Measurements from ENCODE around the gene PRKCSH.
A peak's percentile ranks its signal among the peaks of the same experiment; 100 is the strongest.
"Not testable (repeated sequence)": the region's sequence is repeated elsewhere in the genome, so short reads cannot be mapped to it uniquely, and the experiment has no call there.

The PRKCSH gene, protein sequence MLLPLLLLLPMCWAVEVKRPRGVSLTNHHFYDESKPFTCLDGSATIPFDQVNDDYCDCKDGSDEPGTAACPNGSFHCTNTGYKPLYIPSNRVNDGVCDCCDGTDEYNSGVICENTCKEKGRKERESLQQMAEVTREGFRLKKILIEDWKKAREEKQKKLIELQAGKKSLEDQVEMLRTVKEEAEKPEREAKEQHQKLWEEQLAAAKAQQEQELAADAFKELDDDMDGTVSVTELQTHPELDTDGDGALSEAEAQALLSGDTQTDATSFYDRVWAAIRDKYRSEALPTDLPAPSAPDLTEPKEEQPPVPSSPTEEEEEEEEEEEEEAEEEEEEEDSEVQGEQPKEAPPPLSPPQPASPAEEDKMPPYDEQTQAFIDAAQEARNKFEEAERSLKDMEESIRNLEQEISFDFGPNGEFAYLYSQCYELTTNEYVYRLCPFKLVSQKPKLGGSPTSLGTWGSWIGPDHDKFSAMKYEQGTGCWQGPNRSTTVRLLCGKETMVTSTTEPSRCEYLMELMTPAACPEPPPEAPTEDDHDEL

DNA sequence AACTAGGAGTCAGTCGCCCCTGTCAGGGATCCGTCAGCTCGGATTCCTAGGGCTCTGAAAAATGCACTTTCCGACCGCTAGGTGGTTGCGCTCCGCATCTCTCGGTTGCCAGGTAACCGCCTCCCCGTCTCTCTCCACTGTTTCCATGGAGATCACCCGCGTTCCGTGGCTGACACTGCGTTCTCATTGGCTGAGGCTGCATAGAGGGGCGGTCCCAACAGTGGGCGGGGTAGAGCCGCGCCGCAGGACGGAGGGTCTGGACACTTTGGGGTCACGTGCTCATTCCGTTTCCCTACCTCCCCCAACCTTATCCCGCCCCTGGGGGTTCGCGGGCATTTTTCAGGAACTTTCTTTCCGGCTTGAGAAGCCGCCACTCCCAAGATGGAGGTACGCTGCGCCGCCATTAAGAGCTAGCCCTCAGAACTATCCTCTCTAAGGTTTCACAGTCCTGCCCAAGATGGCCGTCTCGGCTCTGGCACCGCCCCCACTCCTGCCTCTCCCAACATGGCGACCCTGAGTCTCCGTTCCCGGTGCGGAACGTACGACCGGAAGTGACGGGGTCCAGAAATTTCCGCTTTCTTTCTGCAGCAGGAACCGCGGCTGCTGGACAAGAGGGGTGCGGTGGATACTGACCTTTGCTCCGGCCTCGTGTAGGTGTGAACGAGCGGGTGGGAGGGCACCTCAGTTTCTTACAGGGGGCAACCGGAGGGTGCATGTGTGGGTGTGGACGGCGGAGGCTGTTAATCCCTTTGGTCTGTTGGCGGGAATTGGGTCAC is at the start of gene PRKCSH, which contains the start of gene ODAD3:
TSS of gene PRKCSH (plus strand) at position 579 of the 776 bp plus-strand sequence. CDS start 483 bp downstream, outside the sequence.
TSS of gene ODAD3 (minus strand) at position 65 of the 776 bp plus-strand sequence. CDS start 105 bp downstream, outside the sequence.
- DNase-seq: peak; percentile 97

DNA sequence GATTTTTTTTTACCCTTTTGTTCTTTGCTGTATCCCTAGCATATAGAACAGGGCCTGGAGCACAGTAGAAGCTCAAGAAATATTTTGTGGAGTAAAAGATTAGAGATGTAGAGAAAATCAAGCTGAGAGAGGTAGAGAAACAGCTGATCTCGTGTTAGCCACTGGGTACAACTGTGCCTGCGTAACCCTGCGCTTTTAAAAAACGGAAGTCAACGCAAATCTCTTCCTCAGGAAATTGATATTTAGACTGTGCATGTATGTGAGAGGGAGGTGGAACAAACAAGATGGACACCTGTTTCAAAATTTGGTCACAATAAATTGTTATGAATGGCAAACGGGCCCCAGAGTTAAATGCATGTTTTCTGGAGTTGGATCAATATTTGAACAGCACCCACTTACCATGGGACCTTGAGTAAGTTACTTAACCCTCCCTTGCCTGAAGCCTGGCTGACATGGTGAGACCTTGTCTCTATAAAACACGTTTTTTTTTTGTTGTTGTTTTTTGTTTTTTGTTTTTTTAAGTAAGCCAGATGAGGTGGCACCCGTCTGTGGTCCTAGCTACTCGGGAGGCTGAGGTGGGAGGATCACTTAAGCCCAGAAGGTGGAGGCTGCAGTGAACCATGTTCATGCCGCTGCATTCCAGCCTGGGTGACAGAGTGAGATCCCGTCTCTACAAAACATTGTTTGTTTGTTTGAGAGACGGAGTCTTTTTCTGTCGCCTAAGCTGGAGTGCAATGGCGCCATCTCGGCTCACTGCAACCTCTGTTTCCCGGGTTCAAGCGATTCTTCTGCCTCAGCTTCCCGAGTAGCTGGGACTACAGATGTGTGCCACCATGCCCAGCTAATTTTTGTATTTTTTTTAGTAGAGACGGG is 48.0 kb upstream of the PRKCSH start:
- DNase-seq: peak; percentile 38

DNA sequence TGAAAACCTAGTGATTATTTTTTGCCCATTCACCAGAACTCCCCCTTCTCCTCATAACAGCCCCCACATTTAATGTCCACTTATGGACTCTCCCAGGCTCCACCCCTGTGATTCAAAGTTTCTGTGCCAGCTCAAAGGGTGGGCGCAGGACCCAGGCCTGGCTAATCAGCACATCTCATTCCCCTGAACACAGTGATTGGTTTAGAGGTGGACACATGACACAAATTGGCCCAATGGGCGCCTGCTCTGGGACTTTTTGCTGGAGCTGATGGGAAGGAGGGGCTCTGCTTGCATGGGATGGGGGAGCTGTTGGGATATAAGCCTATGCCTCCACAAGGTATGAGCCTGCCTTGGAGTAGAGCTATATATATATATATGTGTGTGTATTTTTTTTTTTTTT is 45.1 kb upstream of the PRKCSH start:
- no peak for DNase-seq

DNA sequence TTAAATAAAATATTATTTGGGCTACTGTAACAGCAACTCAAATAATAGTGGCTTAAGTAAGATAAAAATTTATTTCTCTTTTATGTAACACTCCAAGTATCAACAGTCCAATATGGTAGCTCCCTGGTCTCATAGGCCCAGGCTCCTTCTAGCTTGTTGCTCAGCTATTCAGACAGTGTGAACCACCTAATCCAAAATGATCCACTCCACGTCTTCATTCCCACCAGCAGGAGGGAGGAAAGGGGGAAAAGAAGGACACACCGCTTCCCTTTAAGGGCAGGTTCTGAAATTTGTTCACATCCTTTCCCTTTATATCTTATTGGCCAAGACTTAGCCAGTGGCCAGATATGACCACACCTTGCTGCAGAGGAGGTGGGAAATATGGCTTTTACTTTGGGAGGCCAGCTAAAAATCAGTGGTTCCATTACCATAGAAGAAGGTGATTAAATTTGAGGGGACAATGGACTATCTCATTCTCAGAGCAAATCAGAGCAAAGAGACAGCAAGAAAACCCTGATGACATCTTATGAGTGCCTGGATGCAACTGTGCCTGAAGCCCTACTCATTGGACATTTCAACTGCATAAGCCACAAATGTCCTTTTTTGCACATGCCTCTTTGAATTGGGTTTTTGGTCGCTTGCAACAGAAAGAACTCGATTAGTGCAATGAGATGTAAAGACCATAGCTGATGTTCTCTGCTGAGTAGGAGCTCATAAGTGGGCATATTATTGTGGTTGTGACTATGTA is 44.3 kb upstream of the PRKCSH start:
- DNase-seq: no peak

DNA sequence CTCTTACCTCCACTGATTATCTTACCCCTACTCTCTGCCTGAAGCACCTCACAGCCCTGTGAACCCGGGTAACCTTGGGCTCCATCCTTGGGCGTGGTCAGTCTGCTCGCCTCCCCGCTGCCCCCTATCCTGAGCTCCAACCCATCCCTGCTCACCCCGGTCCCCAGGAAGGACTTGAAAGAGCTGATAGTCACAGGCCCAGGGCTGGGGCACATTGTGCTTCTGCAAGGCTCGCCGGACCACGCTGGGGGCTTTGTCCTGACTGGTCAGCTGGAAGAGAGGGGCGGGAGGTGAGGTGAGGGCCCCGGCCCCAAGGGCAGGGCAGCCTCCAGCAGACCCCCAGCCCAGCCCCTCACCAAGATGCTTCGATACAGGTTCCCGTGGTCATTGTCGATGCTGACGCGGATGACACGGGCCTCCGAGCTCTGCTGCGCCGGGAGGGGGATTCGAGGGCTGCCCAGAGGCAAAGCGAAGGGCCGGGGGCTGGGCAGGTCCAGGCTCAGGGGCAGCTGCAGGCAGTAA is 38.3 kb upstream of the PRKCSH start:
- DNase-seq: no peak

DNA sequence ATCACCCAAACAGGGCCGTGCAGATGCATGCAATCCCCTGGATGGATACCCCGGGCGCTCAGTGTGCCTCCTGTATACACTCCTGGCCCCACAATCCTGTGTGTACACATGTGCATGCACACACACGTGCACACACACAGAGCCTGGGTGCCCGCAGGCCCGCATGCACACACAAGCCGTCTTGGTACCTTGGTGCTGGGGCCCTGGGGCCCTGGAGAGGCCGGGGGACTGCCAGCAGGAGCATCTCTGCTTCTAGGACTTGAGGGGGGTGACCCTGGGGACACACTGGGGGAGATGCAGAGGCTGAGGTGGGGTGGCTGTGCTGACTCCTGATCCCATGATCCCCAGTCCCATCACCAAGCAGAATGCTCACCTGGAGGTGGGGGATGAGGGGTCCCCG is 35.8 kb upstream of the PRKCSH start:
- no peak for DNase-seq

DNA sequence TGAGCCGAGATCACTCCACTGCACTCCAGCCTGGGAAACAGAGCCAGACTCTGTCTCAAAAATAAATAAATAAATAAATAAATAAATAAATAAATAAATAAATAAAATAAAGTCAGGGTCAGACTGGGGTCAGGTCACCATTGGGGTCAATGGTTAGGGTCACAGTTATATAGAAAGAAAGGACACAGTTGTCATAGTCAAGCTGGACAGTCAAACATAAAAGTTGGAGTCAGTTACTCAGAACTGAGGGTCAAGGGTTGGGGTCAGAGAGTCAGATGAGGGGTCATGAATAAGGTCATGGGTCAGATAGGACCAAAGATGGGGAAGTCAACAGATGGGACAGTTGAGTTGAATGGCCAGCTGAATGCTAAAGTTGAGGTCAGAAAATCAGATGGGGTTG is 34.6 kb upstream of the PRKCSH start:
- no peak for DNase-seq

DNA sequence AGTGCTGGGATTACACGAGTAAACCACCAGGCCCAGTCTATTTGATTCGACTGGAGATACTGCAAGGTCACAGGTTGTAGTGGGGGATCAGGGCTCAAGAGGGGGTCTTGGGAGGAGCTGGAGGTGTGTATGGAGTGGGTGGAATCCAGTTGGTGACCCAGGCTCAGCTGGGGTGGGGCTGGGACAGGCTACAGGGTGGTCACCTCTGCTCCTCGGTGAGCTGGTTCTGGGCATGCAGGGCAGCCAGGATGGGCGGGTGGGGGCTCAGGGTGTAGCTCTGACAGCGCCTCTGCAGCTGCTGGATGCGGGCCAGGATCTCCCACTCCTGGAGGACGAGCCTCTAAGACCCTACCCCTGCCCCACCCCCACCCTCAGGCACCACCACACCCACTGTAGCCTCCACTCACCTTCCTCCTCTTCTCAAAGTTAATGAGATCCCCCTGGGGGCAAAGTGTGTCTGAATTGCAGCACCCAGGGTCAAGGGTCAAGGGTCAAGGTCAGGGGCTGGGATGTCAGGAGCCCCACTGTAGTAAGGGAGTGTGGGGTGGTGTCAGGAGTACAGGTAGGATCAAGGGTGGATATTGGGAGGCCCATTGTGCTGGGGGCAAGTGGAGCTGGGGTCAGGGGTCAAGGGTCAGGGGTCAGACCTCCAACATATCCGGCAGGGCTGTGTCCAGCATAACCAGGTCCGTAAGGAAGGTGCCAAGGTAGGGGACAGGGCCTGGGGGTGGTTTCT is 33.5 kb upstream of the PRKCSH start:
- DNase-seq: no peak

DNA sequence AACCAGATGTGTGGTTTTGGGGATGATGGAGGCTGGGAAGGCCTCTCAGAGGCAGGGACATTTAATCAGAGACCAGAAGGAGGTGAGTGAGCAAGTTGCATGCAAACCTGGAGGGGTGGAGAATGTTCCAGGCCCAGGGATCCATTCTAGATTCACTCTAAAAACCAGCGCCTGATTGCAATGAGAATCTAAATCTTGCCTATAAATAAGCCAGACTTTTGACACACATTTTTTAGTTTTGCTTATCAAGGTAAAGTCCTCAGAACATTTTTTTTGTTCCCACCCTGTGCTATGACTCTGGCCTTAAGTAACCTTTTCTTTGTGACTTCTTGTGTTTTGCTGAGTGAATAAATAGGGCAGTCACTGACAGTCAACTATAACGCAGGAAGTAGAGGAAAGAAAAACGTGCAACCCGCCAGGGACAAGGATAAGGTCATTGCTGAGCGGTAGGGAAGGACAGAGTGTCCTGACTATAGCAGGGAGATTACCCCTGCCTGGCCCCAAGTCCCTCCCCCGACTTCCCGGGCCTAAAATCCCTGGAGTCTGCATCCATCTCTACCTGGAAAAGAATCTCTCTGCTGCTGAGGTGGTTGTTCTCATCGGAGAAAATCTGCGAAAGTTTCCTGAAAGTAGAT is 30.7 kb upstream of the PRKCSH start:
- DNase-seq: no peak

DNA sequence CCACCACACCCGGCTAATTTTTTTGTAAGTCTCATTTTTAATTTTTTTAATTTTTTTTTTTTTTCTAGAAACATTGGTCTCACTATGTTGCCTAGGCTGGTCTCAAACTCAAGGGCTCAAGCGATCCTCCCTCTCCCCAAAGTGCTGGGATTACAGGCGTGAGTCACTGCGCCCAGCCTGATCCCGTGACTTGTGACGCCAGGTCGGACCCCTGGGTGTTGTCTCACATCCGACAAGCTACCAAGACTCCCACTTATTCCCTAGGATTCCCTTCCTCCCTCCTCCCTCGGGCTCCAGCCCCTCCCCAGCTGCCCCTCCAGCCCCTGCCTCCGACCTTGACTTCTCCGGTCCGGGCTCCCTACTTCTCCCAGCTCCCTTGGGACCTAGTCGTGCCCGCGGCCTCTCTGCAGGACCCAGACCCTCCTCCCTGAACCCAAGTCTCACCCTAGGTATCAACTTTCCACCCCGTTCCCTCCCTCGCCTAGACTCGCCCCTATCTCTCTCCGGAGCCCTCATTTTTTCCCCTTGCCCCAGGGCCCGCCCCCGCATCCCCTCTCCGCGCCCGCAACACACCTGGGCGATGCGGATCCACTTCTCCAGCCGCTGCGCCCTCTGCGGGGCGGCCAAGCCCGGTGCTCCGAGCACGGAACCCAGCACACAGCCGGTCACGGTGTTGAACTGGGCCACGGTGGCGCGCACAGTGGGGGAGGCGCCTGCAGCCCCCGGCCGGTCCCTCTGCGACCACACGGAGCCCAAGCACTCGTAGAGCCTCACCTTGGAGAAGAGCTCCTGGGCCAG is 29.4 kb upstream of the PRKCSH start:
- DNase-seq: no peak

DNA sequence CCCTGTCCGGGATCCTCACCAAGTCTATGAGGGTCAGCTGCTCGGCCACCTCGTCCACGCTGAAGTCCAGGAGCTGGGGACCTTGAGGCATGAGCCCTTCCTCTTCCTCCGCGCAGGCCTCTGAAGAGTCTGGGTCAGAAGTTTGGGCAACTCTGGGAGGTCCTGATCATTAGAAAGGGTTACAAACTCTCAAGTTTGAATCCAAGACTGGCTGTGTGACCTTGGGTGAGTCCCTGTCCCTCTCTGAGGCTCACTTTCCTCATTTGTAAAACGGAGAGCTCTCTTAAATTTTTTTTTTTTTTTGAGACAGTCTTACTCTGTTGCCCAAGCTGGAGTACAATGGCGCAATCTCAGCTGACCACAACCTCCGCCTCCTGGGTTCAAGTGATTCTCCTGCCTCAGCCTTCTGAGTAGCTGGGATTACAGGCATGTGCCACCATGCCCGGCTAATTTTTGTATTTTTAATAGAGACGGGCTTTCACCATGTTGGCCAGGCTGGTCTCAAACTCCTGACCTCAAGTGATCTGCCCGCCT is 28.7 kb upstream of the PRKCSH start:
- DNase-seq: not testable (repeated sequence)

DNA sequence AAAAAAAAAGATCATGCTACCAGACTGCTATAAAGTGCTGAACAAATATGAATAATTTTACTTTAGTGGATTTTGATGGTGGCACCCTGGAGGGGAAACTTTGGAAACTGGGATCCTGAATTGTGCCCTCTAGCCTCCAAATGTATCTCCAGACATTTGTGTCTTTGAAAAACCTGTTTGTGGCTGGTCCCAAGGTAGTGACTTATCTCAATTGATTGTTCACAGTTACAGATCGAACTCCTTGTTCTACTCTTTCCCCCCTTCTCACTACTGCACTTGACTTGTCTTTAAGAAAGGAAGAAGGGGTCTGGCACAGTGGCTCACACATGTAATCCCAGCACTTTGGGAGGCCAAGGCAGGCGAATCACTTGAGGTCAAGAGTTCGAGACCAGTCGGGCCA is 26.8 kb upstream of the PRKCSH start:
- no peak for DNase-seq

DNA sequence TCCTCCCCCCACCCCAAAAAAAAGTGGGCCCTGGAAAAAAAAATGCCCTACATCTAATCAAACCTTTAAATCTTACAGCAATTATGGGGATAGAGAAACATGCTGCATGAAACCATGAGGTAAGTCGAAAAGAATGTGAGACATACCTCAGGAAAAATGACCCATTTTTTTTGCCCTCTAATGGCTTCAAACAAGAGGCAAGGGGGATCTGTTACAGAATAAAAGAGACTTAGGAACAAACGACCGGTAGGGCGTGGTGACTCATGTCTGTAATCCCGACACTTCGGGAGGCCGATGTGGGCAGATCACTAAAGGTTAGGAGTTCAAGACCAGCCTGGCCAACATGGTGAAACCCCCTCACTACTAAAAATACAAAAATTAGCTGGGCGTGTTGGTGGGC is 24.8 kb upstream of the PRKCSH start:
- no peak for DNase-seq

DNA sequence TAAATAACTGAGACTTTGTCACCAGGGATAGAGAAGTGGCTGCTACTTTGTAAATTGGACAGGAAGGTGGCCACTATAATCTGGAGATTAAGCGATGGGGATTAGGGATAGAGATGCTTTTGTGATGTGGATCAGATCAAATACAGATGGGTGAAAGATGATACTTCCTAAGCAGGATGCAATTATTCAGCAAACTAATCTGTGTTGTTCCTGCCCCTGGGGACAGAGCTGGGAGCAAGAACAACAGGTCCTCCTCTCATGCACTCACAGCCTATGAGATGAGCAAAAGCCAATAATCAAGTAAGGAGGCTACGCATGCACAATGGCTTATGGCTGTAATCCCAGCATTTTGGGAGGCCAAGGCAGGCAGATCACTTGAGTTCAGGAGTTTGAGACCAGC is 20.9 kb upstream of the PRKCSH start:
- DNase-seq: no peak

DNA sequence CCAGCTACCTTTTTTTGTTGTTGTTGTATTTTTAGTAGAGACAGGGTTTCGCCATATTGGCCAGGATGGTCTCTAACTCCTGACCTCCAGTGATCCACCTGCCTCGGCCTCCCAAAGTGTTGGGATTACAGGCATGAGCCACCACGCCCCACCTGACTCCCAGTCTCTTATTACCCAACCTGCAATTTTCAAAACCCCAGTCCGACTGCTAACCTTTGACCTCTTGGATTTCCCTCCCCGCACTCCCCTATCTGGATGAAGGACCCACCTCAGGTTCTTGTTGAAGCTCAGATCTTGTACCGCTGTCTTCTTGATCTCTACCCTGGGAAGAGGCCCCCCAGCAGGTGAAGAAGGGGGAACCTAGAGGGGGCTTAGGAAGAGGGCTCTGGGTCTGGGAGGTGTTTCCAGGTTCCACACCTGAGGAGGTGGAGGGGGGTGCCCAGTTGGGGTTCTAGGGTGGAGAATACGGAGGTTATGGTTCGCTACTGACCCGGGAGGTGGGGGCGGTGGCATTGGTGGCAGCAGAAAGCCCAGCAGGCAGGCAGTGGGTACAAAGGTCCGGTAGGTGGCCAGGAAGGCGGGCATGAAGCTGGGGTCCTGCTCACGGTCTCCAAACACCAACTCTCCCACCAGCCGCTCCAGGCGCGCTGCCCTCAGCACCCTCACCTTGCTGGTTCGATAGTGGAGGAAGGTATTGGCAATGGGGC is 18.9 kb upstream of the PRKCSH start:
- DNase-seq: no peak

DNA sequence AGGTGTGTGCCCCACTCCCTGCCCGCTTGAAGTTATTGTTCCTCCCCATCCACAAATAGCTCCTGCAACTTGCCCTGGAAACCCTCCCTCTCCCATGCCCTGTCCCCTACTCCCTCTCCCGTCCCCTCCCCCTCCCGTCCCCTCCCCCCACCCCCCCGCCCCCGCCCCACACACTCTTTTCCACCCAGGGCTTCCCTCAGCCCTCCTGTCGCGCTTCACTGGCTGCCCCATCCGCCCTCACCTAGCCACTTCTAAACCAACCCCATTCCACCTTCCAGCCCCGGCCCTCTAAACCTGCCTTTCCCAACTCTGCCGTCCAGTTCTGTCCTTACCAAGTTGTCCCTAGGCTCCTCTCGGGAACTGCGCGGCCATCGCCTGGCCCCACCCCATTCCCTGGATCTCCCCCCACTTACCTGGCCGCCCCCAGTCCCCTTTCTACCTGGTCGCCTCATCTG is 17.3 kb upstream of the PRKCSH start:
- DNase-seq: peak; percentile 88

DNA sequence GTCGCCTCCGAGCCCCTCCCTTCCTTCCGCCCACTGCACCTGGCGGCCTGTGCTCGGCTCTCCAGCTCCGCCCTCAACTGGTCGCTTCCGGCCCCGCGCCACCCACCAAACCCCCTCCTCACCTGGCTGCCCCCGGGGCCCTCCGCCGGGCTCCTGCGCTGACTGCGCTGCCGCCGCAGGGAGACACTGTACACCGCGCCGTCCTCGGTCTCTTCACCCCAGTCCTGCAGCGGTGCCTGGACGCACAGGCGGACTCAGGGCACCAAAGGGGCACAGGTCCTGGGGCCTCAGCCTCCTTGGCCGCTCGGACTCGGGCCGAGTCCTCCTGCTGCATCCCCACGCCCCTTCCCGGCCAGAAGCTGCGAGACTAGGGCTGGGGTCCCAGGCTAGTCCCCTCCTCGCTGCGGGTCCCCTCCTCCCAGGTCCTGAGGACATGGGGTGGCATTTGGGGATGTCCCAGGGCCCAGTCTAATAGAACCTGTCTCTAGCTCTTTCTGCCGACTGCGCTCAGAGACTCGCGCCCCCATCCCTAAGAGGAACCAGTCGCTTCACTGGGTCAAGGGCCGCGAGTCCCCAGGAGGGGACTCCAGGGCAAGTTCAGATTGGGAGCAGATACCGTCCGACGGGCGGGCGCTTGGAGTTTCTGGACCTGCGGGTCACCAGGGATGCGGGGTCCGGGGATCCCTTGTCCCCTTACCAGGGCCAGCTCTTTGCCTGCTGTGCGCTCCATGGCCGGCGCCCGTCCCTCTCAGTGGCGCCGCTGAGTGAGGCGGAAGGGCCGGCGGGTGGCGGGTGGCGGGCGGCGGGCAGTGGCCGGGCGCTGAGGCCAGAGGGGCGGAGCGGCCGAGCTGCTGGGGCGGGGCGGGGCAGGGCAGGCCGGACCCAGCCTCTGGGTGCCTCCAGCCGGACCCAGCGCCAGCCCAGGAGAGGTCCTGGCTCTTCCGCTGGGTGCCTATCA is 16.6 kb upstream of the PRKCSH start, which contains the start of gene RGL3:
TSS of gene RGL3 (minus strand) at position 766 of the 958 bp plus-strand sequence. CDS start at position 730, 36 bp downstream.
- peak; percentile 56 for DNase-seq
